22Rv1 (cell line): ENCODE results near the gene COX5A.

Experiments used
- ZFX ChIP-seq: fragments of 450-650 bp; IDR thresholded peaks from 2 replicates; pipeline ENCODE4 v1.6.1; 2017; ENCODE audit warnings: antibody characterized with exemption, borderline replicate concordance
- TF ChIP-seq, protein P1 (sequence below): fragments of 450-650 bp; IDR thresholded peaks from 2 replicates; pipeline ENCODE4 v1.5.1; 2017; ENCODE audit warnings: mild to moderate bottlenecking

DNA sequence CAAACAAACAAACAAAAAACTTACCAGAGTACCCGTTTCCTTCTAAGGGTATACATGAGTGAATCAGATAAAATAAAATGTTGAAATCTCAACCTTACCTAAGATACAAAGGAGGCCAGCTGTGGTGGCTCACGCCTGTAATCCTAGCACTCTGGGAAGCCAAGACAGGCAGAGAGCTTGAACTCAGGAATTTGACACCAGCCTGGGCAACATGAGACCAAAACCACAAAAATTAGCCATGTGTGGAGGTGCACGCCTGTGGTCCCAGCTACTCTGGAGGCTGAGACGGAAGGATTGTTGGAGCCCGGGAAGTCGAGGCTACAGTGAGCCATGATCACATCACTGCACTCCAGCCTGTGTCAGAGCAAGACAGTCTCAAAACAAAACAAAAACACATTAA is 20.2 kb downstream of the COX5A start:
- TF ChIP-seq, protein P1, sequence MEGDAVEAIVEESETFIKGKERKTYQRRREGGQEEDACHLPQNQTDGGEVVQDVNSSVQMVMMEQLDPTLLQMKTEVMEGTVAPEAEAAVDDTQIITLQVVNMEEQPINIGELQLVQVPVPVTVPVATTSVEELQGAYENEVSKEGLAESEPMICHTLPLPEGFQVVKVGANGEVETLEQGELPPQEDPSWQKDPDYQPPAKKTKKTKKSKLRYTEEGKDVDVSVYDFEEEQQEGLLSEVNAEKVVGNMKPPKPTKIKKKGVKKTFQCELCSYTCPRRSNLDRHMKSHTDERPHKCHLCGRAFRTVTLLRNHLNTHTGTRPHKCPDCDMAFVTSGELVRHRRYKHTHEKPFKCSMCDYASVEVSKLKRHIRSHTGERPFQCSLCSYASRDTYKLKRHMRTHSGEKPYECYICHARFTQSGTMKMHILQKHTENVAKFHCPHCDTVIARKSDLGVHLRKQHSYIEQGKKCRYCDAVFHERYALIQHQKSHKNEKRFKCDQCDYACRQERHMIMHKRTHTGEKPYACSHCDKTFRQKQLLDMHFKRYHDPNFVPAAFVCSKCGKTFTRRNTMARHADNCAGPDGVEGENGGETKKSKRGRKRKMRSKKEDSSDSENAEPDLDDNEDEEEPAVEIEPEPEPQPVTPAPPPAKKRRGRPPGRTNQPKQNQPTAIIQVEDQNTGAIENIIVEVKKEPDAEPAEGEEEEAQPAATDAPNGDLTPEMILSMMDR: no peak
- no peak for TF ChIP-seq ZFX
